ENCODE results near the gene ITGB5. TPM values are rescaled to one million over a fixed set of nuclear protein-coding genes. Genes with fewer than 3 reads are reported as not detected.

ITGB5 gene
- total RNA-seq, 2 experiments from 2014 or later, result 0.47 to 0.85 TPM

- Mint-ChIP-seq H3K27ac (no peak overlapping the region), H3K36me3 (ENCODE audit: low read depth) (no peaks in the 10 kb centered on the region), H3K9me3 (no peaks in the 10 kb centered on the region), H3K4me1 (ENCODE audit: low read depth) (no peaks in the 10 kb centered on the region), H3K27me3 (peaks cover 8% of the 10 kb centered on the region), H3K4me3 (no peak overlapping the region)
- CTCF ChIA-PET, result no interaction called here
- TF ChIP-seq, protein P1, sequence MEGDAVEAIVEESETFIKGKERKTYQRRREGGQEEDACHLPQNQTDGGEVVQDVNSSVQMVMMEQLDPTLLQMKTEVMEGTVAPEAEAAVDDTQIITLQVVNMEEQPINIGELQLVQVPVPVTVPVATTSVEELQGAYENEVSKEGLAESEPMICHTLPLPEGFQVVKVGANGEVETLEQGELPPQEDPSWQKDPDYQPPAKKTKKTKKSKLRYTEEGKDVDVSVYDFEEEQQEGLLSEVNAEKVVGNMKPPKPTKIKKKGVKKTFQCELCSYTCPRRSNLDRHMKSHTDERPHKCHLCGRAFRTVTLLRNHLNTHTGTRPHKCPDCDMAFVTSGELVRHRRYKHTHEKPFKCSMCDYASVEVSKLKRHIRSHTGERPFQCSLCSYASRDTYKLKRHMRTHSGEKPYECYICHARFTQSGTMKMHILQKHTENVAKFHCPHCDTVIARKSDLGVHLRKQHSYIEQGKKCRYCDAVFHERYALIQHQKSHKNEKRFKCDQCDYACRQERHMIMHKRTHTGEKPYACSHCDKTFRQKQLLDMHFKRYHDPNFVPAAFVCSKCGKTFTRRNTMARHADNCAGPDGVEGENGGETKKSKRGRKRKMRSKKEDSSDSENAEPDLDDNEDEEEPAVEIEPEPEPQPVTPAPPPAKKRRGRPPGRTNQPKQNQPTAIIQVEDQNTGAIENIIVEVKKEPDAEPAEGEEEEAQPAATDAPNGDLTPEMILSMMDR (IDR thresholded peaks at IDR 0.05), result no peak
- POLR2A ChIA-PET, result no interaction called here
- Histone ChIP-seq H3K4me3 (ENCODE audit: low read length) (no peak overlapping the region), H3K4me1 (ENCODE audit: insufficient read depth, low read length) (no peaks in the 10 kb centered on the region), H3K9me3 (ENCODE audit: control insufficient read depth in 1 of 2, insufficient read depth in 1 of 2, low read length in 2 of 2) (no peaks in the 10 kb centered on the region), H3K27ac (ENCODE audit: low read depth in 1 of 2, low read length in 2 of 2) (no peak overlapping the region), H3K27me3 (ENCODE audit: control insufficient read depth in 1 of 2, insufficient read depth in 2 of 2, low read length in 2 of 2) (no peaks in the 10 kb centered on the region), H3K36me3 (ENCODE audit: insufficient read depth, low read length) (no peaks in the 10 kb centered on the region)
- DNase-seq (no peak), ATAC-seq (ENCODE audit: poor library complexity) (no peak)
- intact Hi-C loops (cut with DNase I, micrococcal nuclease), result no loop called here
These were observed 33.7 kb downstream of the ITGB5 start for GRCh38 chr3:124853446-124853845.

- no peak for ATAC-seq (ENCODE audit: poor library complexity)
- TF ChIP-seq, protein P1 (IDR thresholded peaks at IDR 0.05), result no peak
- no peaks in the 10 kb centered on the region for H3K36me3 ChIP-seq (ENCODE audit: insufficient read depth, low read length)
- Mint-ChIP-seq H3K27ac (no peak overlapping the region), H3K9me3 (no peaks in the 10 kb centered on the region), H3K4me3 (no peak overlapping the region), H3K36me3 (ENCODE audit: low read depth) (no peaks in the 10 kb centered on the region), H3K4me1 (ENCODE audit: low read depth) (no peaks in the 10 kb centered on the region), H3K27me3 (peaks cover 8% of the 10 kb centered on the region)
- CTCF ChIA-PET, result no interaction called here
- H3K4me1 ChIP-seq (ENCODE audit: insufficient read depth, low read length), result no peaks in the 10 kb centered on the region
- DNase-seq, result no peak
- POLR2A ChIA-PET, result no interaction called here
- no peaks in the 10 kb centered on the region for H3K9me3 ChIP-seq (ENCODE audit: control insufficient read depth in 1 of 2, insufficient read depth in 1 of 2, low read length in 2 of 2)
- H3K27ac ChIP-seq (ENCODE audit: low read depth in 1 of 2, low read length in 2 of 2), result no peak overlapping the region
- H3K27me3 ChIP-seq (ENCODE audit: control insufficient read depth in 1 of 2, insufficient read depth in 2 of 2, low read length in 2 of 2), result no peaks in the 10 kb centered on the region
- H3K4me3 ChIP-seq (ENCODE audit: low read length), result no peak overlapping the region
- intact Hi-C loops (cut with DNase I, micrococcal nuclease), result no loop called here
These were observed 35.3 kb downstream of the ITGB5 start for GRCh38 chr3:124851905-124852304.

GRCh38 chr3:124851136-124851535 is 36.0 kb downstream of the ITGB5 start:
- Histone ChIP-seq H3K27ac (ENCODE audit: low read depth in 1 of 2, low read length in 2 of 2) (no peak overlapping the region), H3K9me3 (ENCODE audit: control insufficient read depth in 1 of 2, insufficient read depth in 1 of 2, low read length in 2 of 2) (no peaks in the 10 kb centered on the region), H3K27me3 (ENCODE audit: control insufficient read depth in 1 of 2, insufficient read depth in 2 of 2, low read length in 2 of 2) (no peaks in the 10 kb centered on the region), H3K4me1 (ENCODE audit: insufficient read depth, low read length) (no peaks in the 10 kb centered on the region), H3K4me3 (ENCODE audit: low read length) (no peak overlapping the region), H3K36me3 (ENCODE audit: insufficient read depth, low read length) (no peaks in the 10 kb centered on the region)
- no peaks in the 10 kb centered on the region for H3K4me1 Mint-ChIP-seq (ENCODE audit: low read depth)
- no peaks in the 10 kb centered on the region for H3K36me3 Mint-ChIP-seq (ENCODE audit: low read depth)
- intact Hi-C loops (cut with DNase I, micrococcal nuclease), result no loop called here
- peaks cover 4% of the 10 kb centered on the region for H3K27me3 Mint-ChIP-seq
- no peaks in the 10 kb centered on the region for H3K9me3 Mint-ChIP-seq
- ChIA-PET CTCF (no interaction called here), POLR2A (no interaction called here)
- TF ChIP-seq, protein P1 (IDR thresholded peaks at IDR 0.05), result no peak
- no peak overlapping the region for H3K4me3 Mint-ChIP-seq
- no peak for DNase-seq
- ATAC-seq (ENCODE audit: poor library complexity), result no peak
- no peak overlapping the region for H3K27ac Mint-ChIP-seq

Data from CD4-positive, alpha-beta T cell (primary cell).